Measurements from ENCODE around the gene LYSMD2.
A peak's percentile ranks its signal among the peaks of the same experiment; 100 is the strongest.

LYSMD2 gene

GRCh38 chr15:51751697-51752683, 14.5 kb upstream of the LYSMD2 start:
- WGBS, result 1% methylated on average over 71 of the region's 71 CpGs
- Histone ChIP-seq H3K27me3 (ENCODE audit: insufficient read depth, low read length) (peaks cover 86% of the 10 kb centered on the region), H3K4me3 (ENCODE audit: low read length) (peak overlapping the region; percentile 70), H3K9me3 (ENCODE audit: insufficient read depth, low read depth, low read length) (no peaks in the 10 kb centered on the region), H3K4me1 (ENCODE audit: insufficient read depth, low read length) (no peaks in the 10 kb centered on the region; the same call in 1 of the 2 replicates), H3K27ac (ENCODE audit: low read depth, low read length) (no peak overlapping the region), H3K9ac (ENCODE audit: low read depth, low read length) (peak overlapping the region; percentile 47; the same call in 1 of the 2 replicates), H3K36me3 (ENCODE audit: insufficient read depth, low read length) (no peaks in the 10 kb centered on the region)

- no peaks in the 10 kb centered on the region for H3K36me3 ChIP-seq (ENCODE audit: insufficient read depth, low read length)
- H3K27me3 ChIP-seq (ENCODE audit: insufficient read depth, low read length), result peaks cover 88% of the 10 kb centered on the region
- no peaks in the 10 kb centered on the region; the same call in 1 of the 2 replicates for H3K4me1 ChIP-seq (ENCODE audit: insufficient read depth, low read length)
- peak within 1 kb of the TSS; percentile 70 for H3K4me3 ChIP-seq (ENCODE audit: low read length)
- no peaks in the 10 kb centered on the region for H3K9me3 ChIP-seq (ENCODE audit: insufficient read depth, low read depth, low read length)
- WGBS, result 5% methylated on average over 65 of the region's 65 CpGs
- peak within 1 kb of the TSS; percentile 47; the same call in 1 of the 2 replicates for H3K9ac ChIP-seq (ENCODE audit: low read depth, low read length)
- no peak within 1 kb of the TSS for H3K27ac ChIP-seq (ENCODE audit: low read depth, low read length)
Measured at GRCh38 chr15:51750792-51751696, 13.6 kb upstream of the LYSMD2 start, which contains the start of gene TMOD2. Gene TMOD2 (plus strand): TSS chr15:51751597. CDS start chr15:51766442, 14,845 bp downstream.

- no peak overlapping the region for H3K9ac ChIP-seq (ENCODE audit: low read depth, low read length)
- no peaks in the 10 kb centered on the region; the same call in 1 of the 2 replicates for H3K4me1 ChIP-seq (ENCODE audit: insufficient read depth, low read length)
- H3K36me3 ChIP-seq (ENCODE audit: insufficient read depth, low read length), result no peaks in the 10 kb centered on the region
- no peak overlapping the region for H3K27ac ChIP-seq (ENCODE audit: low read depth, low read length)
- peaks cover 88% of the 10 kb centered on the region for H3K27me3 ChIP-seq (ENCODE audit: insufficient read depth, low read length)
- whole genome bisulfite sequencing, result 85% methylated on average over 4 of the region's 4 CpGs
- no peak overlapping the region for H3K4me3 ChIP-seq (ENCODE audit: low read length)
- H3K9me3 ChIP-seq (ENCODE audit: insufficient read depth, low read depth, low read length), result no peaks in the 10 kb centered on the region
Measured at GRCh38 chr15:51750186-51750585, 12.7 kb upstream of the LYSMD2 start.

GRCh38 chr15:51749307-51749706, 11.9 kb upstream of the LYSMD2 start:
- Histone ChIP-seq H3K9ac (ENCODE audit: low read depth, low read length) (no peak overlapping the region), H3K9me3 (ENCODE audit: insufficient read depth, low read depth, low read length) (no peaks in the 10 kb centered on the region), H3K27ac (ENCODE audit: low read depth, low read length) (no peak overlapping the region), H3K4me3 (ENCODE audit: low read length) (no peak overlapping the region), H3K36me3 (ENCODE audit: insufficient read depth, low read length) (no peaks in the 10 kb centered on the region), H3K27me3 (ENCODE audit: insufficient read depth, low read length) (peaks cover 86% of the 10 kb centered on the region), H3K4me1 (ENCODE audit: insufficient read depth, low read length) (no peaks in the 10 kb centered on the region; the same call in 1 of the 2 replicates)
- 85% methylated on average over 5 of the region's 5 CpGs for WGBS

- H3K27ac ChIP-seq (ENCODE audit: low read depth, low read length), result no peak overlapping the region
- WGBS, result 90% methylated on average over 2 of the region's 2 CpGs
- no peak overlapping the region for H3K4me3 ChIP-seq (ENCODE audit: low read length)
- peaks cover 3% of the 10 kb centered on the region; the same call in 1 of the 2 replicates for H3K4me1 ChIP-seq (ENCODE audit: insufficient read depth, low read length)
- no peaks in the 10 kb centered on the region for H3K9me3 ChIP-seq (ENCODE audit: insufficient read depth, low read depth, low read length)
- no peak overlapping the region for H3K9ac ChIP-seq (ENCODE audit: low read depth, low read length)
- H3K27me3 ChIP-seq (ENCODE audit: insufficient read depth, low read length), result peaks cover 67% of the 10 kb centered on the region
- H3K36me3 ChIP-seq (ENCODE audit: insufficient read depth, low read length), result no peaks in the 10 kb centered on the region
Measured at GRCh38 chr15:51739061-51739712, 1.7 kb upstream of the LYSMD2 start.

GRCh38 chr15:51738553-51738952, 1.1 kb upstream of the LYSMD2 start:
- WGBS, result 78% methylated on average over 2 of the region's 2 CpGs
- peaks cover 3% of the 10 kb centered on the region; the same call in 1 of the 2 replicates for H3K4me1 ChIP-seq (ENCODE audit: insufficient read depth, low read length)
- H3K27me3 ChIP-seq (ENCODE audit: insufficient read depth, low read length), result peaks cover 61% of the 10 kb centered on the region
- H3K4me3 ChIP-seq (ENCODE audit: low read length), result no peak overlapping the region
- H3K27ac ChIP-seq (ENCODE audit: low read depth, low read length), result no peak overlapping the region
- H3K9me3 ChIP-seq (ENCODE audit: insufficient read depth, low read depth, low read length), result no peaks in the 10 kb centered on the region
- H3K9ac ChIP-seq (ENCODE audit: low read depth, low read length), result no peak overlapping the region
- no peaks in the 10 kb centered on the region for H3K36me3 ChIP-seq (ENCODE audit: insufficient read depth, low read length)

- WGBS, result 4% methylated on average over 60 of the region's 69 CpGs
- H3K27me3 ChIP-seq (ENCODE audit: insufficient read depth, low read length), result peaks cover 55% of the 10 kb centered on the region
- no peaks in the 10 kb centered on the region for H3K36me3 ChIP-seq (ENCODE audit: insufficient read depth, low read length)
- H3K27ac ChIP-seq (ENCODE audit: low read depth, low read length), result no peak overlapping the region
- peak overlapping the region; percentile 72 for H3K9ac ChIP-seq (ENCODE audit: low read depth, low read length)
- H3K9me3 ChIP-seq (ENCODE audit: insufficient read depth, low read depth, low read length), result no peaks in the 10 kb centered on the region
- peak overlapping the region; percentile 69 for H3K4me3 ChIP-seq (ENCODE audit: low read length)
- peaks cover 3% of the 10 kb centered on the region; the same call in 1 of the 2 replicates for H3K4me1 ChIP-seq (ENCODE audit: insufficient read depth, low read length)
Measured at GRCh38 chr15:51736751-51737521, 519 bp downstream of the LYSMD2 start.

- Histone ChIP-seq H3K27ac (ENCODE audit: low read depth, low read length) (no peak overlapping the region), H3K27me3 (ENCODE audit: insufficient read depth, low read length) (peaks cover 55% of the 10 kb centered on the region), H3K4me1 (ENCODE audit: insufficient read depth, low read length) (peaks cover 3% of the 10 kb centered on the region; the same call in 1 of the 2 replicates), H3K9ac (ENCODE audit: low read depth, low read length) (no peak overlapping the region), H3K4me3 (ENCODE audit: low read length) (no peak overlapping the region), H3K9me3 (ENCODE audit: insufficient read depth, low read depth, low read length) (no peaks in the 10 kb centered on the region), H3K36me3 (ENCODE audit: insufficient read depth, low read length) (no peaks in the 10 kb centered on the region)
- 91% methylated on average over 3 of the region's 3 CpGs for WGBS
Measured at GRCh38 chr15:51736069-51736468, 1.4 kb downstream of the LYSMD2 start.

- WGBS, result 93% methylated on average over 4 of the region's 5 CpGs
Measured at GRCh38 chr15:51735228-51736010, 2.0 kb downstream of the LYSMD2 start.

More at GRCh38 chr15:51735228-51736010, 2.0 kb downstream of the LYSMD2 start:
- Histone ChIP-seq H3K4me3 (ENCODE audit: low read length) (no peak overlapping the region), H3K9me3 (ENCODE audit: insufficient read depth, low read depth, low read length) (no peaks in the 10 kb centered on the region), H3K9ac (ENCODE audit: low read depth, low read length) (no peak overlapping the region), H3K4me1 (ENCODE audit: insufficient read depth, low read length) (peaks cover 3% of the 10 kb centered on the region; the same call in 1 of the 2 replicates), H3K27ac (ENCODE audit: low read depth, low read length) (no peak overlapping the region), H3K27me3 (ENCODE audit: insufficient read depth, low read length) (peaks cover 54% of the 10 kb centered on the region), H3K36me3 (ENCODE audit: insufficient read depth, low read length) (no peaks in the 10 kb centered on the region)
